Uterus (tissue), 4 donors: Measurements from ENCODE around the gene QSOX1. TPM values are rescaled to one million over a fixed set of nuclear protein-coding genes. Genes with fewer than 3 reads are reported as not detected.

Source experiments
- DNase-seq, 2 donors: peaks; one replicate each; pipeline ENCODE4 v3.0.0-alpha.2; 2019 to 2020
- H3K27ac ChIP-seq, 2 donors: fragments of 200-600 bp; sonication (generic); 1 replicate in 1 of 2; 2 replicates in 1 of 2; pipeline ENCODE4 v1.5.1; 2016 to 2018
- H3K27me3 ChIP-seq, 2 donors: fragments of 200-600 bp; sonication (generic); one replicate each; pipeline ENCODE4 v1.5.1; 2018 to 2019; ENCODE audit warnings: control low read depth in 1 of 2
- H3K36me3 ChIP-seq, 2 donors: fragments of 200-600 bp; sonication (generic); one replicate each; pipeline ENCODE4 v1.5.1; 2019; ENCODE audit warnings: control low read depth in 1 of 2
- H3K4me1 ChIP-seq, 2 donors: fragments of 200-600 bp; sonication (generic); one replicate each; pipeline ENCODE4 v1.5.1; 2018 to 2019; ENCODE audit warnings: control low read depth in 1 of 2
- H3K4me3 ChIP-seq, 2 donors: fragments of 200-600 bp; sonication (generic); 1 replicate in 1 of 2; 2 replicates in 1 of 2; pipeline ENCODE4 v1.5.1; 2018 to 2019; ENCODE audit warnings: mild to moderate bottlenecking in 1 of 2
- H3K9me3 ChIP-seq, 2 donors: fragments of 200-600 bp; sonication (generic); one replicate each; pipeline ENCODE4 v1.5.1; 2019; ENCODE audit warnings: control low read depth in 1 of 2
- CTCF ChIP-seq, 4 experiments: fragments of 200-600 bp in 2 of 4; fragments of 450-650 bp in 2 of 4; sonication (generic) in 2 of 4; IDR thresholded peaks; one replicate each; pipeline ENCODE4 v1.5.1; 2016 to 2019; ENCODE audit warnings: antibody characterized with exemption in 4 of 4, mild to moderate bottlenecking in 2 of 4, moderate library complexity in 1 of 4
- POLR2A ChIP-seq, 2 donors: fragments of 450-650 bp; IDR thresholded peaks; one replicate each; pipeline ENCODE4 v1.6.1; 2016; ENCODE audit warnings: antibody characterized with exemption in 2 of 2, mild to moderate bottlenecking in 1 of 2, moderate library complexity in 1 of 2
- intact Hi-C: fragments of 100-400 bp; cut with DNase I; formaldehyde crosslinking; loops from one replicate; pipeline ENCODE4 v1.15.1; 2023; ENCODE audit warnings: low total_unique reads
- total RNA-seq, 4 donors: library from RNA; depleted of rRNA in 3 of 4; stranded (reverse); fragments of >200 nt in 3 of 4; gene quantifications; one replicate each; pipeline versions ENCODE4 v1.1.0 to v1.2.4, GENCODE V29; 2014 to 2023
- donor health status: DM: yes; HTN: yes; CAD: no.

The QSOX1 gene
- total RNA-seq, 4 donors from 2014 or later, result 18.2 to 96.8 (median 57.7) TPM

GRCh38 chr1:180194546-180195207 is 40.0 kb downstream of the QSOX1 start:
- Histone ChIP-seq H3K27ac (no peak overlapping the region), H3K27me3 (no peaks in the 10 kb centered on the region), H3K4me3 (no peak overlapping the region), H3K36me3 (no peaks in the 10 kb centered on the region), H3K9me3 (no peaks in the 10 kb centered on the region), H3K4me1 (no peaks in the 10 kb centered on the region)
- no peak for DNase-seq
- TF ChIP-seq CTCF (IDR thresholded peaks at IDR 0.05), result no peak
- no peak for TF ChIP-seq POLR2A (IDR thresholded peaks at IDR 0.05)
- intact Hi-C loops, result no loop called here

DNA sequence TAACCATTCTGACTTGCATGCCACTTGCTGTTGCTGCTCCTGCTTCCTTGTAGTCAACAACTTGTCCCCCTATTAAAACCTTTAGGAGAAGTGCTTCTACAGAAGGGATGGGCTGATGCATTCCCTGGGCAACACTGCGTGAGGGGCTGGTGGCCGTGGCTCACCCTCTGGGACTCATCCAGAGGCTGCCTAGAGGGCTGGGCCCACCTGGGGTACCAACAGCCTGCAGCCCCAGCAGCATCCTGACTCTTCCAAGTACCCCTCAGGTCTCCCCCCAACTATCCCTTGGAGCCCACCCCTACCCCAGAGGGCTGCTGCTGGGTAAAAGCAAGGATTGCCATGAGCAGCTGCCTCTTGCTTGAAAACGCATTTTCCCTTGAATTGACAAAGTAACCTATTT is 40.7 kb downstream of the QSOX1 start:
- no peaks in the 10 kb centered on the region for H3K9me3 ChIP-seq
- intact Hi-C loops, result no loop called here
- no peaks in the 10 kb centered on the region for H3K36me3 ChIP-seq
- no peak overlapping the region for H3K4me3 ChIP-seq
- no peak for DNase-seq
- TF ChIP-seq POLR2A (IDR thresholded peaks at IDR 0.05), result no peak
- no peak for TF ChIP-seq CTCF (IDR thresholded peaks at IDR 0.05)
- no peaks in the 10 kb centered on the region for H3K27me3 ChIP-seq
- no peaks in the 10 kb centered on the region for H3K4me1 ChIP-seq
- H3K27ac ChIP-seq, result no peak overlapping the region

DNA sequence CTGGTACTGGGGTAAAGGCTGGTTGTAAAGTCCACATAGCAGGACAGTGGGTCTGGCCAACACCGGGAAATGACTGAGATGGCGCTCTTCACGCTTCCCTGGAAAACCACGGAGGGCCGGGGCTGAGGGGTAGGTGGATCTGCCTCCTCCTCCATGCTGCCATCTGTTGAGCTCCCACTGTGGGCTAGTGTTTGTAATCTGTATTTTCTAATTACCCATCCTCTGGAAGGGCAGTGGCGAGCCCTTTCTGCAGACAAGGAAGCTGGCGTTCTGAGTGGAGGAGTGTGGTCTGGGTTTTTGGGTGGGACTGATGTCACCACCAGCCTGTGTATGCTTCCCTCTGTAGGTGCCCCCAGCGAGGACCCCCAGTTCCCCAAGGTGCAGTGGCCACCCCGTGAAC is 41.2 kb downstream of the QSOX1 start:
- no peaks in the 10 kb centered on the region for H3K9me3 ChIP-seq
- H3K4me1 ChIP-seq, result no peaks in the 10 kb centered on the region
- H3K36me3 ChIP-seq, result no peaks in the 10 kb centered on the region
- no peak overlapping the region for H3K27ac ChIP-seq
- no peaks in the 10 kb centered on the region for H3K27me3 ChIP-seq
- DNase-seq, result no peak
- TF ChIP-seq CTCF (IDR thresholded peaks at IDR 0.05) (no peak), POLR2A (IDR thresholded peaks at IDR 0.05) (no peak)
- H3K4me3 ChIP-seq, result no peak overlapping the region
- intact Hi-C loops, result no loop called here

DNA sequence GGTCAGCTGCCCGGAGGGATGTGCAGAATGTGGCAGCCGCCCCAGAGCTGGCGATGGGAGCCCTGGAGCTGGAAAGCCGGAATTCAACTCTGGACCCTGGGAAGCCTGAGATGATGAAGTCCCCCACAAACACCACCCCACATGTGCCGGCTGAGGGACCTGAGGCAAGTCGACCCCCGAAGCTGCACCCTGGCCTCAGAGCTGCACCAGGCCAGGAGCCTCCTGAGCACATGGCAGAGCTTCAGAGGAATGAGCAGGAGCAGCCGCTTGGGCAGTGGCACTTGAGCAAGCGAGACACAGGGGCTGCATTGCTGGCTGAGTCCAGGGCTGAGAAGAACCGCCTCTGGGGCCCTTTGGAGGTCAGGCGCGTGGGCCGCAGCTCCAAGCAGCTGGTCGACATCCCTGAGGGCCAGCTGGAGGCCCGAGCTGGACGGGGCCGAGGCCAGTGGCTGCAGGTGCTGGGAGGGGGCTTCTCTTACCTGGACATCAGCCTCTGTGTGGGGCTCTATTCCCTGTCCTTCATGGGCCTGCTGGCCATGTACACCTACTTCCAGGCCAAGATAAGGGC is 41.9 kb downstream of the QSOX1 start:
- H3K4me3 ChIP-seq, result no peak overlapping the region
- intact Hi-C loops, result no loop called here
- H3K27me3 ChIP-seq, result no peaks in the 10 kb centered on the region
- H3K9me3 ChIP-seq, result no peaks in the 10 kb centered on the region
- H3K27ac ChIP-seq, result no peak overlapping the region
- H3K36me3 ChIP-seq, result no peaks in the 10 kb centered on the region
- no peaks in the 10 kb centered on the region for H3K4me1 ChIP-seq
- no peak for DNase-seq
- no peak for TF ChIP-seq POLR2A (IDR thresholded peaks at IDR 0.05)
- TF ChIP-seq CTCF (IDR thresholded peaks at IDR 0.05), result no peak

DNA sequence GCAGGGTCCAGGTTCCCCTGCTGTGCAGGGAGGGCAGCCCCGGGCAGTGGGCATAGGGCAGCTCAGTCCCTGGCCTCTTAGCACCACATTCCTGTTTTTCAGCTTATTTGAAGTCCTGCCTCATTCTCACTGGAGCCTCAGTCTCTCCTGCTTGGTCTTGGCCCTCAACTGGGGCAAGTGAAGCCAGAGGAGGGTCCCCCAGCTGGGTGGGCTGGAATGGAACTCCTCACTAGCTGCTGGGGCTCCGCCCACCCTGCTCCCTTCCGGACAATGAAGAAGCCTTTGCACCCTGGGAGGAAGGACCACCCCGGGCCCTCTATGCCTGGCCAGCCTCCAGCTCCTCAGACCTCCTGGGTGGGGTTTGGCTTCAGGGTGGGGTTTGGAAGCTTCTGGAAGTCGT is 42.6 kb downstream of the QSOX1 start:
- intact Hi-C loops, result no loop called here
- Histone ChIP-seq H3K36me3 (no peaks in the 10 kb centered on the region), H3K9me3 (no peaks in the 10 kb centered on the region), H3K27ac (no peak overlapping the region), H3K4me1 (no peaks in the 10 kb centered on the region), H3K27me3 (no peaks in the 10 kb centered on the region), H3K4me3 (no peak overlapping the region)
- TF ChIP-seq POLR2A (IDR thresholded peaks at IDR 0.05) (no peak), CTCF (IDR thresholded peaks at IDR 0.05) (no peak)
- DNase-seq, result no peak
